Fibroblast of pulmonary artery (primary cell): ENCODE data around the gene ASPG.

ENCODE experiments used
- DNase-seq: peaks from one replicate; pipeline ENCODE4 v3.0.0-alpha.2; 2010; ENCODE audit warnings: low read depth
- H3K4me3 ChIP-seq: replicated peaks from 2 replicates; pipeline ENCODE4 v1.5.1; 2011; ENCODE audit warnings: low read depth, mild to moderate bottlenecking, control low read depth, low read length, moderate library complexity
- CTCF ChIP-seq: IDR thresholded peaks from 2 replicates; pipeline ENCODE4 v1.5.1; 2011; ENCODE audit warnings: mild to moderate bottlenecking, control low read depth, low read length, inconsistent platforms; ENCODE audit errors: missing control alignments

ASPG gene

GRCh38 chr14:104145826-104146601, 60.5 kb downstream of the ASPG start:
- no peak overlapping the region for H3K4me3 ChIP-seq
- no peak for DNase-seq
- no peak for TF ChIP-seq CTCF

- DNase-seq = no peak
- TF ChIP-seq CTCF = no peak
Measured at GRCh38 chr14:104146651-104147345, 61.3 kb downstream of the ASPG start.

GRCh38 chr14:104147346-104148125, 62.0 kb downstream of the ASPG start:
- TF ChIP-seq CTCF = no peak
- no peak overlapping the region for H3K4me3 ChIP-seq
- no peak for DNase-seq

More at GRCh38 chr14:104146651-104147345, 61.3 kb downstream of the ASPG start:
- H3K4me3 ChIP-seq = no peak overlapping the region

- TF ChIP-seq CTCF = no peak
- H3K4me3 ChIP-seq = no peak overlapping the region
- DNase-seq = no peak
Measured at GRCh38 chr14:104148433-104149277, 63.2 kb downstream of the ASPG start.

GRCh38 chr14:104149278-104149595, 63.7 kb downstream of the ASPG start:
- H3K4me3 ChIP-seq = no peak overlapping the region
- TF ChIP-seq CTCF = no peak
- DNase-seq = no peak

- no peak for DNase-seq
- no peak for TF ChIP-seq CTCF
- no peak overlapping the region for H3K4me3 ChIP-seq
Measured at GRCh38 chr14:104149617-104150135, 64.2 kb downstream of the ASPG start.
